ENCODE results near the gene CCDC158.

GRCh38 chr4:76310683-76311082 is 110.3 kb downstream of the CCDC158 start:
- no peak for TF ChIP-seq POLR2A (IDR thresholded peaks at IDR 0.05)
- no peak for TF ChIP-seq CTCF (IDR thresholded peaks at IDR 0.05)
- TF ChIP-seq EP300 (IDR thresholded peaks at IDR 0.05), result no peak

Data from ovary (tissue), 3 donors.